Colonic mucosa (tissue), 4 donors: ENCODE measurements around the gene WLS. TPM values are rescaled to one million over a fixed set of nuclear protein-coding genes. Genes with fewer than 3 reads are reported as not detected.

Experiments used
- DNase-seq: peaks from one replicate; pipeline ENCODE4 v3.0.0-alpha.2; 2020
- H3K27ac ChIP-seq: fragments of 200-600 bp; one replicate; pipeline ENCODE4 v1.8.0; 2021
- H3K27me3 ChIP-seq: fragments of 200-600 bp; one replicate; pipeline ENCODE4 v1.8.0; 2021
- H3K36me3 ChIP-seq: fragments of 200-600 bp; one replicate; pipeline ENCODE4 v1.8.0; 2021
- H3K4me1 ChIP-seq: fragments of 200-600 bp; one replicate; pipeline ENCODE4 v1.8.0; 2021; ENCODE audit warnings: mild to moderate bottlenecking
- H3K4me3 ChIP-seq: fragments of 200-600 bp; one replicate; pipeline ENCODE4 v1.8.0; 2021
- H3K9ac ChIP-seq, 2 donors: one replicate each; pipeline ENCODE4 v1.7.0; 2013; ENCODE audit warnings: control low read depth in 2 of 2, low read depth in 2 of 2, low read length in 2 of 2
- H3K9me3 ChIP-seq: fragments of 200-600 bp; one replicate; pipeline ENCODE4 v1.8.0; 2021
- intact Hi-C: fragments of 100-400 bp; cut with DNase I; formaldehyde crosslinking; loops from one replicate; pipeline ENCODE4 v1.14.1; 2022
- total RNA-seq, 2 donors: library from RNA; stranded (reverse); fragmentation: NEBNext Ultra II Directional in 1 of 2; extraction: Animal tissue kit (Norgen Biotek cat#: 25700) in 1 of 2; gene quantifications; one replicate each; pipeline ENCODE4 v1.2.1, GENCODE V29; 2021
- TF ChIP-seq, protein P1 (sequence below): fragments of 200-600 bp; IDR thresholded peaks from one replicate; pipeline ENCODE4 v1.8.0; 2022; ENCODE audit warnings: antibody characterized with exemption, mild to moderate bottlenecking
- donor health status: healthy.
- donor health status: DM: no; HTN: no; CAD: no.
- donor health status: DM: no; HTN: no; CAD: no.

The WLS gene
- total RNA-seq, 2 donors from 2014 or later, result 88.3 to 116 TPM

GRCh38 chr1:68220420-68220819 lies 11.9 kb downstream of the WLS start:
- Histone ChIP-seq H3K9me3 (no peaks in the 10 kb centered on the region), H3K9ac (no peak overlapping the region), H3K27me3 (no peaks in the 10 kb centered on the region), H3K27ac (no peak overlapping the region), H3K4me3 (no peak overlapping the region), H3K4me1 (no peaks in the 10 kb centered on the region), H3K36me3 (no peaks in the 10 kb centered on the region)
- intact Hi-C loops, result loop anchor here (5.0 kb wide), 1 partner anchor 498 kb away; no protein-coding TSS in a partner anchor
- DNase-seq, result no peak
- TF ChIP-seq, protein P1, sequence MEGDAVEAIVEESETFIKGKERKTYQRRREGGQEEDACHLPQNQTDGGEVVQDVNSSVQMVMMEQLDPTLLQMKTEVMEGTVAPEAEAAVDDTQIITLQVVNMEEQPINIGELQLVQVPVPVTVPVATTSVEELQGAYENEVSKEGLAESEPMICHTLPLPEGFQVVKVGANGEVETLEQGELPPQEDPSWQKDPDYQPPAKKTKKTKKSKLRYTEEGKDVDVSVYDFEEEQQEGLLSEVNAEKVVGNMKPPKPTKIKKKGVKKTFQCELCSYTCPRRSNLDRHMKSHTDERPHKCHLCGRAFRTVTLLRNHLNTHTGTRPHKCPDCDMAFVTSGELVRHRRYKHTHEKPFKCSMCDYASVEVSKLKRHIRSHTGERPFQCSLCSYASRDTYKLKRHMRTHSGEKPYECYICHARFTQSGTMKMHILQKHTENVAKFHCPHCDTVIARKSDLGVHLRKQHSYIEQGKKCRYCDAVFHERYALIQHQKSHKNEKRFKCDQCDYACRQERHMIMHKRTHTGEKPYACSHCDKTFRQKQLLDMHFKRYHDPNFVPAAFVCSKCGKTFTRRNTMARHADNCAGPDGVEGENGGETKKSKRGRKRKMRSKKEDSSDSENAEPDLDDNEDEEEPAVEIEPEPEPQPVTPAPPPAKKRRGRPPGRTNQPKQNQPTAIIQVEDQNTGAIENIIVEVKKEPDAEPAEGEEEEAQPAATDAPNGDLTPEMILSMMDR, result no peak

DNA sequence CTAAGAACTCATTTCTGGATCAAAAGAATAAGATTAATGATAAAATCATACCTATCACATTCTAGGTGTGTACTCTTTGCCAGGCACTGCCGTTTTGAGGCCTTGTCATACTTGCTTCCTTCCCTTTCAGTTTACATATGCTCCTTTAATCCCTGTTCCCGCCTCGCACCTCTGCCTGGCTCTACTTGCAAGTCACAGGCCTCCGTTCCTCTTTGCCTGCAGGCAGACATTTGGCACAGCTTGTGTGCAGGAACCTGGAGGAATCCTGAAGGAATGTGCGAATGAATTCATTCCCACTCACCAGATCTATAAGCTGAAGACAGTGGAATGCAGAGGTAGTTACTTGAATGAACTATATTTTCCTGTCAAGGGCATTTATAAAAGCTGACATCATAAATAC lies 13.8 kb downstream of the WLS start:
- intact Hi-C loops, result no loop called here
- no peak for DNase-seq
- no peak overlapping the region for H3K27ac ChIP-seq
- TF ChIP-seq, protein P1, result no peak
- no peaks in the 10 kb centered on the region for H3K9me3 ChIP-seq
- H3K4me1 ChIP-seq, result no peaks in the 10 kb centered on the region
- H3K27me3 ChIP-seq, result no peaks in the 10 kb centered on the region
- H3K9ac ChIP-seq, result no peak overlapping the region
- H3K36me3 ChIP-seq, result no peaks in the 10 kb centered on the region
- H3K4me3 ChIP-seq, result no peak overlapping the region

- H3K36me3 ChIP-seq, result no peaks in the 10 kb centered on the region
- no peak for DNase-seq
- no peak overlapping the region for H3K27ac ChIP-seq
Observed at GRCh38 chr1:68217618-68218017, 14.7 kb downstream of the WLS start.

DNA sequence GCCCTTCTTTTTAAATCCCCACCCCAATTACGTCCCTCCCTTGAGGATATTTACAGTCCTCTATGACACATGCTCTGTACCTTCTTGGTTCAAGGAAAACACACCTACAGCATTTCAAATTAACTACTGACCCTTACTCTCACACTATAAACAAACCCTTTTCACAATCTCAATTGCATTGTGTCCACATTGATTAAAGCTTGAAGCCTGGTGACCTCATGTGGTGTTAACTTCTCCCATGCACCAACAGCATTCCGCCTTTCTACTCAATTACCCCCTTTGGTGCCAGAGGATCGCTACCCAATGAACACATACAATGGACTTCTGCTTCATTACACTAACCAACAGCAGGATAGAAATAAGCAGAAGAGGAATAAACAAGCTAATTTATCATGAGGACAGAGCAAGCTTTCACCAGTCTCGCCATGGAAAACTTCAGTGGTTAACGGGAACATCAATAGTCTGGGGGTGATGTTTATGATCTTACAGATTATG lies 15.2 kb downstream of the WLS start:
- Histone ChIP-seq H3K36me3 (no peaks in the 10 kb centered on the region), H3K27me3 (no peaks in the 10 kb centered on the region), H3K4me3 (no peak overlapping the region), H3K27ac (no peak overlapping the region), H3K9ac (no peak overlapping the region), H3K9me3 (no peaks in the 10 kb centered on the region), H3K4me1 (no peaks in the 10 kb centered on the region)
- DNase-seq, result no peak
- TF ChIP-seq, protein P1, result no peak
- intact Hi-C loops, result no loop called here

More at GRCh38 chr1:68217618-68218017, 14.7 kb downstream of the WLS start:
- Histone ChIP-seq H3K4me3 (no peak overlapping the region), H3K9ac (no peak overlapping the region), H3K27me3 (no peaks in the 10 kb centered on the region), H3K4me1 (no peaks in the 10 kb centered on the region), H3K9me3 (no peaks in the 10 kb centered on the region)
- intact Hi-C loops, result no loop called here
- TF ChIP-seq, protein P1, result no peak

DNA sequence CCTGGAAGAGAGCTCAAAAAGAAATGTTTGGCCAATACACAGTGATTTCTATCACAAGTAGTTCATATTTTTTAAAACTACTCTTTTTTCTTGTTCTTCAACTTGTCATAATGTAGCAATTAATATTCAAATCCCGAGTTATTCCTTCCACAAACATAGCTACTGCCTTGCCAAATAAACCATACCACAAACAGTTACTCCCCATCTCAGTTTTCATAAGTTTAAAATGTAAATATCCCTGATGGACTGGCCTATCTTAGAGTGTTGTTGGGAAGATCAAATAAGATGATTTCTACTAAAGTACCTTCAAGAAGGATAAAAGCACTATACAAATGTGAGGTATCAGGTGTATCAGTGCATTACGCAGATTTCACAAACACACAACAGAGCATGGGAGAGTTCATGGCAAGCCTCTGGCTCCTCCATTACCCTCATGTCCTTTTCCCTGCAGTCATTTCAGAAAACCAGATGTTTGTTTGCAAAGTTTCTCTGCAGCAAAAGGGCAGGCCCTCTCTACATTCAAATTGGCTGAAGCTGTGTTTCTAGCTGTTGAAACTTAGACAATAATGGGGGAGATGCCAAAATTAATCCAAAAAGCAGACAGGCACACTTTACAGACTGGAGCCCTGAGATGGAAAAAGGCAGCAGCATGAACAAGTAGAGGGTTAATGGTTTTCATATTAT lies 16.1 kb downstream of the WLS start:
- Histone ChIP-seq H3K27me3 (no peaks in the 10 kb centered on the region), H3K9ac (no peak overlapping the region), H3K4me1 (no peaks in the 10 kb centered on the region), H3K27ac (no peak overlapping the region), H3K36me3 (no peaks in the 10 kb centered on the region), H3K9me3 (no peaks in the 10 kb centered on the region), H3K4me3 (no peak overlapping the region)
- intact Hi-C loops, result no loop called here
- no peak for DNase-seq
- TF ChIP-seq, protein P1, result no peak
